Measurements from ENCODE around the gene CEND1. TPM values are rescaled to one million over a fixed set of nuclear protein-coding genes. Genes with fewer than 3 reads are reported as not detected.

Gene CEND1
- total RNA-seq, 2 experiments from 2014 or later: 0.61 to 1.9 TPM

DNA sequence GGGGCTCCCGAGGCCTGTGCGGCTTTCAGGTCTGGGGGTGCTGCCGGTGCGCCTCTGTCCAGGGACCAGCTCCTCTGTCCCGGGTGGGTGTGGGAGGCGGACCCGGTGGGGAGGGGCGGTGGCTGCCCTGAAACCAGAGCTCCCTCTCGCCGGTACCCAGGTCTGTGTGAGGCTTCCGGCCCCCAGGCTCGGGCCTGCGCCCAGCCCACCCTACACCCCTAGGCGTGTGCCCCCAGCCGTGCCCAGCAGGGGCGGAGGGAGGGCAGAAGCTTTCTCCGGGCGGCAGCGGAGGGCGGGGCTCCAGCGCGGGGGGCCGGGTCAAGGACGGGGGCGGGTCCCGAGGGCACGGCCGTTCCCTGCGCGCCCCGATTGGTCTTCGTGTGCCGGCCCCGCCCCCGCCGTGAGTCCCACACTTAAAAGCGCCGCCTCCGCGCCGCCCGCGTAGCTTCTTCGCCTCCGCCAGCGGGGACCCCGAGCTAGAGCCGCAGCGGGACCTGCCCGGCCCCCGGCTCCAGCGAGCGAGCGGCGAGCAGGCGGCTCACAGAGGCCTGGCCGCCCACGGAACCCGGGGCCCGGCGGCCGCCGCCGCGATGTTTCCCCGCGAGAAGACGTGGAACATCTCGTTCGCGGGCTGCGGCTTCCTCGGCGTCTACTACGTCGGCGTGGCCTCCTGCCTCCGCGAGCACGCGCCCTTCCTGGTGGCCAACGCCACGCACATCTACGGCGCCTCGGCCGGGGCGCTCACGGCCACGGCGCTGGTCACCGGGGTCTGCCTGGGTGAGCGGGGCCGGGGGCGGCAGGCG is 29.4 kb upstream of the CEND1 start:
- H3K27me3 Mint-ChIP-seq (ENCODE audit: low read depth): no peaks in the 10 kb centered on the region
- peak; percentile 93 for DNase-seq
- peak; percentile 77 for ATAC-seq
- POLR2A ChIA-PET: interaction anchor here (0.9 to 2.9 kb wide), 6 partner anchors 10 to 612 kb away, joined by 3 to 31 read pairs (median 9); partner anchors contain the start of genes BET1L, CD151, CRACR2B and PIDD1
- peak overlapping the region; percentile 80 for H3K4me3 Mint-ChIP-seq
- peaks cover 17% of the 10 kb centered on the region for H3K4me1 Mint-ChIP-seq (ENCODE audit: low read depth)
- no peaks in the 10 kb centered on the region for H3K9me3 Mint-ChIP-seq (ENCODE audit: insufficient read depth)
- peaks cover 5% of the 10 kb centered on the region for H3K36me3 Mint-ChIP-seq (ENCODE audit: low read depth)
- H3K27ac Mint-ChIP-seq: peak overlapping the region; percentile 77
- CTCF ChIA-PET: interaction anchor here (0.8 to 1.6 kb wide), 5 partner anchors 8 to 24 kb away, joined by 3 to 9 read pairs (median 4); partner anchors contain the start of genes CD151, PIDD1, RPLP2 and TSPAN4

DNA sequence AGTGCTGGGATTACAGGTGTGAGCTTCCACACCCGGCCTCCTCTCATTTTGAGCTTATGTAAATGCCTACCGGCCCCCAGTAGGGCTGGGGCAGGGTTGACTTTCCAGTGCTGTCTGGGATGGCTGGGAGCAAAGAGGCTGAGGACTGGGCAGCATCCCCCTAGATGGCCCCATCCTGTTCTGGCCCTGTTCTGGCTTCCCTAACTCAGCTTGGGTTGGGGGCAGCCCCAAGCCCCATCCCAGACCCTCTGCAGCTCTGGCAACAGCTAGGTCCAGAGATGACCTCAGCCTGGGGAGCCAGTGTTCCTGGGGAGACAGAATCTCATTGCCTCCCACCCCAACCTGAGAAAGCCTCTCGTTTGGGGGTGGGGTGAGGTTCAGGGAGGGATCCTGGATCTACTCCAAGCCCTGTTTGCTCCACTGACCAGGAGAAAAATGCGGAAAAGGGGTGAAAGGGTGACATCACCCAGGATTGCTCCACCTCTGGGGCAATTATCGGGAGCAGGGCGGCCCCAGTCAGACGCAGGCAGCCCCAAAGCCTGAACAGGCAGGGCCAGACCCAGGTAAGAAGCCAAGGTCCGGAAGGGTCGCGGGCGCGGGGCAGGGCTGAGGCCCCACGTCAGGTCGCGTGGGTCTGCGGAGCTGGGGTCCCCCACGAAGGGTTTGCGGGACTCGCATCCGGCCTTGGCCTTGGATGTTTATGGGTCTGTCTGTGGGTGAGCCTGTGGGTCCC is 28.7 kb upstream of the CEND1 start, which contains the start of gene PNPLA2:
TSS of gene PNPLA2 (plus strand) at position 519 of the 733 bp plus-strand sequence. CDS start 805 bp downstream, outside the sequence.
- peaks cover 6% of the 10 kb centered on the region for H3K36me3 Mint-ChIP-seq (ENCODE audit: low read depth)
- DNase-seq: no peak
- H3K27ac Mint-ChIP-seq: peak within 1 kb of the TSS; percentile 77
- POLR2A ChIA-PET: interaction anchor here (0.9 to 2.9 kb wide), 6 partner anchors 10 to 611 kb away, joined by 3 to 31 read pairs (median 9); partner anchors contain the start of genes BET1L, CD151, CRACR2B and PIDD1
- ATAC-seq: no peak
- H3K27me3 Mint-ChIP-seq (ENCODE audit: low read depth): no peaks in the 10 kb centered on the region
- CTCF ChIA-PET: interaction anchor here (1.0 to 1.6 kb wide), 2 partner anchors 14 kb away, joined by 4 to 9 read pairs; partner anchors contain the start of genes CD151 and PIDD1
- H3K4me1 Mint-ChIP-seq (ENCODE audit: low read depth): peaks cover 17% of the 10 kb centered on the region
- H3K4me3 Mint-ChIP-seq: peak within 1 kb of the TSS; percentile 80
- no peaks in the 10 kb centered on the region for H3K9me3 Mint-ChIP-seq (ENCODE audit: insufficient read depth)

- ChIA-PET CTCF (interaction anchor here (0.9 kb wide), 1 partner anchor 16 kb away, joined by 3 read pairs; the partner anchor contains the start of gene CD151), POLR2A (interaction anchor here (1.2 kb wide), 1 partner anchor 121 kb away, joined by 4 read pairs; the partner anchor contains the start of genes DEAF1 and TMEM80)
- H3K4me1 Mint-ChIP-seq (ENCODE audit: low read depth): peaks cover 28% of the 10 kb centered on the region
- no peaks in the 10 kb centered on the region for H3K27me3 Mint-ChIP-seq (ENCODE audit: low read depth)
- no peak for ATAC-seq
- H3K27ac Mint-ChIP-seq: no peak overlapping the region
- H3K4me3 Mint-ChIP-seq: no peak overlapping the region
- DNase-seq: no peak
- H3K9me3 Mint-ChIP-seq (ENCODE audit: insufficient read depth): no peaks in the 10 kb centered on the region
- H3K36me3 Mint-ChIP-seq (ENCODE audit: low read depth): peaks cover 21% of the 10 kb centered on the region
Measured at GRCh38 chr11:816433-816779, 26.5 kb upstream of the CEND1 start.

GRCh38 chr11:815675-816432 is 26.0 kb upstream of the CEND1 start:
- Mint-ChIP-seq H3K4me1 (ENCODE audit: low read depth) (peaks cover 29% of the 10 kb centered on the region), H3K27ac (no peak overlapping the region), H3K9me3 (ENCODE audit: insufficient read depth) (no peaks in the 10 kb centered on the region), H3K36me3 (ENCODE audit: low read depth) (peaks cover 26% of the 10 kb centered on the region), H3K27me3 (ENCODE audit: low read depth) (no peaks in the 10 kb centered on the region), H3K4me3 (no peak overlapping the region)
- ChIA-PET POLR2A (interaction anchor here (1.2 kb wide), 1 partner anchor 121 kb away, joined by 4 read pairs; the partner anchor contains the start of genes DEAF1 and TMEM80), CTCF (interaction anchor here (0.9 kb wide), 1 partner anchor 17 kb away, joined by 3 read pairs; the partner anchor contains the start of gene CD151)
- DNase-seq (no peak), ATAC-seq (no peak)

DNA sequence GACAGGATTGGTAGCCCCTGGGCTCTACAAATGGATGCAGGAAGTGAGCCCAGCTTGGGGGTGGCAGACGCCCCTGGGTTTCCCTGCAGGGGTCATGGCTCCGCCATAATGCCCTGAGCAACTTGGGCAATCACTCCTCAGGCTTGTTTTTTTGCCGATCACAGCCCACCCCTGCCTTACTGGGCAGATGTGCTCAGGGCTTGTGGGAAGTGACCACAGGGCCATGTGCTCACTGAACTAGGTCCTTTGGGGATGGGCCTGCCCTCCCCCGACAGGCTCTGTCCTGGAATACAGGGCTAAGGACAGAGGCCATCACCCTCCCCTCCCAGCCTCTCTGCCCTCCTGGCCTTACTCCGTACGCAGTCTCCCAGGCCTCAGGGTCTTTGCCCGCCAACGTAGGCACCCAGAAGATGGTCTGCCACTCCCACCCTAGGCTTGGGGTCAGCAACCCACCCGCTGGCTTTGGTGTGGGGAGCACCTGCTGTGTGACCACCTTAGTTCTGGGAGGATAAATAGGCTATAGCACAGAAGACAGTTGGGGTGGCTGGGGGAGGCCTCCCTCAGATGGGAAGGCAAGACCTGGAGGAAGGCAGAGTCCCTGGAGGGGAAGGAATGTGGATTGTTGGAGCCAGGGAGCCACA is 23.7 kb upstream of the CEND1 start:
- peaks cover 35% of the 10 kb centered on the region for H3K4me1 Mint-ChIP-seq (ENCODE audit: low read depth)
- peak overlapping the region; percentile 55 for H3K27ac Mint-ChIP-seq
- peaks cover 36% of the 10 kb centered on the region for H3K36me3 Mint-ChIP-seq (ENCODE audit: low read depth)
- H3K9me3 Mint-ChIP-seq (ENCODE audit: insufficient read depth): no peaks in the 10 kb centered on the region
- no peak overlapping the region for H3K4me3 Mint-ChIP-seq
- ChIA-PET CTCF (no interaction called here), POLR2A (interaction anchor here (1.4 kb wide), 1 partner anchor 16 kb away, joined by 3 read pairs; no protein-coding TSS in a partner anchor)
- DNase-seq (no peak), ATAC-seq (no peak)
- no peaks in the 10 kb centered on the region for H3K27me3 Mint-ChIP-seq (ENCODE audit: low read depth)

- ChIA-PET POLR2A (interaction anchor here (1.4 kb wide), 1 partner anchor 17 kb away, joined by 3 read pairs; no protein-coding TSS in a partner anchor), CTCF (no interaction called here)
- DNase-seq (no peak), ATAC-seq (no peak)
- no peaks in the 10 kb centered on the region for H3K9me3 Mint-ChIP-seq (ENCODE audit: insufficient read depth)
- peaks cover 36% of the 10 kb centered on the region for H3K4me1 Mint-ChIP-seq (ENCODE audit: low read depth)
- no peaks in the 10 kb centered on the region for H3K27me3 Mint-ChIP-seq (ENCODE audit: low read depth)
- no peak overlapping the region for H3K27ac Mint-ChIP-seq
- H3K4me3 Mint-ChIP-seq: no peak overlapping the region
- H3K36me3 Mint-ChIP-seq (ENCODE audit: low read depth): peaks cover 36% of the 10 kb centered on the region
Measured at GRCh38 chr11:813072-813455, 23.2 kb upstream of the CEND1 start.

DNA sequence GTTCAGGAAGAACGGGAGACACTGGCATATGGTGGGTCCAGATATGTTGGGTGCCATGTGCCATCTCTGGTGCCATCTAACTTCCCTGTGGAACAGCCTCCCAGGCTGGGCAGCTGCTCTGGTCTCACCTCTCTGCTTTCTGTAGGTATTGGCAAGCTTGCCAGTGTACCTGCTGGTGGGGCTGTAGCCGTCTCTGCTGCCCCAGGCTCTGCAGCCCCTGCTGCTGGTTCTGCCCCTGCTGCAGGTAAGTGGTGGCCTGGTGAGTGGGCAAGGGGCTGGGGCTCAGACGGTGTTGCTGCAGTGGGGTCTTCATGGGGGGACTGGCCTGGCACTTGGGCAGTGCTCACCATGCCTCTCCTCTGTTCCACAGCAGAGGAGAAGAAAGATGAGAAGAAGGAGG is 22.5 kb upstream of the CEND1 start:
- DNase-seq (no peak), ATAC-seq (no peak)
- Mint-ChIP-seq H3K9me3 (ENCODE audit: insufficient read depth) (no peaks in the 10 kb centered on the region), H3K36me3 (ENCODE audit: low read depth) (peaks cover 39% of the 10 kb centered on the region), H3K4me1 (ENCODE audit: low read depth) (peaks cover 42% of the 10 kb centered on the region), H3K27me3 (ENCODE audit: low read depth) (no peaks in the 10 kb centered on the region), H3K27ac (peak overlapping the region; percentile 52), H3K4me3 (peak overlapping the region; percentile 28)
- POLR2A ChIA-PET: interaction anchor here (1.4 kb wide), 1 partner anchor 18 kb away, joined by 3 read pairs; no protein-coding TSS in a partner anchor
- CTCF ChIA-PET: interaction anchor here (1.8 kb wide), 1 partner anchor 7 kb away, joined by 6 read pairs; no protein-coding TSS in a partner anchor

- Mint-ChIP-seq H3K4me3 (peak overlapping the region; percentile 93), H3K27ac (peak overlapping the region; percentile 89), H3K36me3 (ENCODE audit: low read depth) (peaks cover 39% of the 10 kb centered on the region), H3K9me3 (ENCODE audit: insufficient read depth) (no peaks in the 10 kb centered on the region), H3K4me1 (ENCODE audit: low read depth) (peaks cover 42% of the 10 kb centered on the region), H3K27me3 (ENCODE audit: low read depth) (no peaks in the 10 kb centered on the region)
- ChIA-PET CTCF (interaction anchor here (1.8 kb wide), 1 partner anchor 8 kb away, joined by 6 read pairs; no protein-coding TSS in a partner anchor), POLR2A (no interaction called here)
- no peak for DNase-seq
- no peak for ATAC-seq
Measured at GRCh38 chr11:811446-812245, 21.8 kb upstream of the CEND1 start.

GRCh38 chr11:810040-810567 is 20.2 kb upstream of the CEND1 start:
- ChIA-PET CTCF (interaction anchor here (1.0 to 1.5 kb wide), 2 partner anchors 10 to 22 kb away, joined by 3 read pairs; partner anchors contain the start of gene CD151), POLR2A (interaction anchor here (0.7 to 2.3 kb wide), 8 partner anchors 10 to 84 kb away, joined by 3 to 27 read pairs (median 6); partner anchors contain the start of genes PNPLA2 and TSPAN4)
- ATAC-seq (peak; percentile 8), DNase-seq (no peak)
- Mint-ChIP-seq H3K9me3 (ENCODE audit: insufficient read depth) (no peaks in the 10 kb centered on the region), H3K4me3 (peak overlapping the region; percentile 93), H3K4me1 (ENCODE audit: low read depth) (peaks cover 45% of the 10 kb centered on the region), H3K27ac (peak overlapping the region; percentile 97), H3K27me3 (ENCODE audit: low read depth) (no peaks in the 10 kb centered on the region), H3K36me3 (ENCODE audit: low read depth) (peaks cover 39% of the 10 kb centered on the region)
